Measurements from ENCODE around the gene B4GALNT4. TPM values are rescaled to one million over a fixed set of nuclear protein-coding genes. Genes with fewer than 3 reads are reported as not detected.
"Not testable (repeated sequence)": the region's sequence is repeated elsewhere in the genome, so short reads cannot be mapped to it uniquely, and the experiment has no call there.

Gene B4GALNT4
- total and polyA plus RNA-seq, 2 of the 4 experiments (the other 2 are of a cell fraction): 5.2 to 38.6 TPM

GRCh38 chr11:424232-424631 lies 54.9 kb downstream of the B4GALNT4 start:
- no peaks in the 10 kb centered on the region for H3K79me1 ChIP-seq (ENCODE audit: low read depth in 1 of 2, low read length in 2 of 2)
- ChIA-PET CTCF (no interaction called here), POLR2A (ENCODE audit: unreplicated experiment) (no interaction called here)
- no peak overlapping the region for H3K4me2 ChIP-seq (ENCODE audit: low read depth, low read length)
- H3K4ac ChIP-seq (ENCODE audit: low read depth, low read length): no peak overlapping the region
- no peak overlapping the region for H3K4me3 ChIP-seq (ENCODE audit: insufficient read depth, low read depth, low read length)
- H4K8ac ChIP-seq (ENCODE audit: low read depth in 2 of 2, low read length in 2 of 2): no peak overlapping the region
- no peaks in the 10 kb centered on the region for H3K9me3 ChIP-seq (ENCODE audit: control insufficient read depth, insufficient read depth, low read length)
- no peak overlapping the region for H4K5ac ChIP-seq (ENCODE audit: low read depth, low read length)
- dilution Hi-C loops (cut with HindIII; ENCODE audit: low sequenced_read_pairs, unreplicated experiment): no loop called here
- ATAC-seq (ENCODE audit: low read depth): no peak
- no peak overlapping the region for H2BK20ac ChIP-seq (ENCODE audit: low read depth, low read length)
- H3K4me1 ChIP-seq (ENCODE audit: control insufficient read depth, insufficient read depth, low read length): no peaks in the 10 kb centered on the region
- no peak overlapping the region for H2BK120ac ChIP-seq (ENCODE audit: low read depth, low read length)
- no peak for TF ChIP-seq MAFK (IDR thresholded peaks at IDR 0.05; ENCODE audit: low read depth, low read length)
- no peak for TF ChIP-seq RAD21 (IDR thresholded peaks at IDR 0.05; ENCODE audit: low read length)
- no peak for TF ChIP-seq POLR2A (IDR thresholded peaks at IDR 0.05; ENCODE audit: low read depth, low read length)
- no peak for TF ChIP-seq MAZ (IDR thresholded peaks at IDR 0.05; ENCODE audit: borderline replicate concordance, low read depth, low read length)
- TF ChIP-seq RCOR1 (IDR thresholded peaks at IDR 0.05; ENCODE audit: insufficient replicate concordance, low read length): no peak
- H3K18ac ChIP-seq (ENCODE audit: low read depth, low read length): no peak overlapping the region
- no peak overlapping the region for H2BK15ac ChIP-seq (ENCODE audit: low read depth, low read length)
- no peaks in the 10 kb centered on the region for H4K20me1 ChIP-seq (ENCODE audit: insufficient read depth, low read length)
- H3K27ac ChIP-seq (ENCODE audit: insufficient read depth, low read length): no peak overlapping the region
- H3K9me1 ChIP-seq (ENCODE audit: insufficient read depth, low read length): no peaks in the 10 kb centered on the region
- no peak overlapping the region for H2AK9ac ChIP-seq (replicated peaks; ENCODE audit: low read depth, low read length, poor library complexity)
- no peak for DNase-seq
- no peak overlapping the region for H2AFZ ChIP-seq (replicated peaks; ENCODE audit: low read length, poor library complexity)
- no TSS peak for BruUV-seq (replicated peaks)
- peaks cover 29% of the 10 kb centered on the region for H3K27me3 ChIP-seq (ENCODE audit: control insufficient read depth, insufficient read depth, low read length)
- H3K36me3 ChIP-seq (ENCODE audit: control insufficient read depth, insufficient read depth, low read length): no peaks in the 10 kb centered on the region
- H2BK5ac ChIP-seq (ENCODE audit: low read depth, low read length, poor library complexity, severe bottlenecking): no peak overlapping the region
- H3K14ac ChIP-seq (replicated peaks; ENCODE audit: low read depth, low read length): no peak overlapping the region
- H3K23ac ChIP-seq (ENCODE audit: low read depth, low read length): no peak overlapping the region
- H2AK5ac ChIP-seq (ENCODE audit: low read depth, low read length): no peak overlapping the region
- WGBS, 2 experiments (ENCODE audit: extremely low coverage in 2 of 2, insufficient read length in 1 of 2): 92% methylated on average over 2 of the region's 4 CpGs; no CpG with 5 or more reads in 1 of the 2 experiments
- H3K56ac ChIP-seq (ENCODE audit: extremely low read depth, insufficient read depth, low read length): no peak overlapping the region
- no peak overlapping the region for H4K91ac ChIP-seq (ENCODE audit: insufficient read depth, low read depth, low read length)
- in situ Hi-C loops (cut with MboI; ENCODE audit: low sequenced_read_pairs): no loop called here
- H3K9ac ChIP-seq (ENCODE audit: low read depth, low read length): no peak overlapping the region
- intact Hi-C loops (cut with micrococcal nuclease): no loop called here

- H2AK5ac ChIP-seq (ENCODE audit: low read depth, low read length); H3K27ac ChIP-seq (ENCODE audit: insufficient read depth, low read length); H4K8ac ChIP-seq (ENCODE audit: low read depth in 2 of 2, low read length in 2 of 2); H3K18ac ChIP-seq (ENCODE audit: low read depth, low read length); POLR2A ChIA-PET (ENCODE audit: unreplicated experiment); dilution Hi-C loops (cut with HindIII; ENCODE audit: low sequenced_read_pairs, unreplicated experiment); H4K91ac ChIP-seq (ENCODE audit: insufficient read depth, low read depth, low read length); H3K79me1 ChIP-seq (ENCODE audit: low read depth in 1 of 2, low read length in 2 of 2); H3K56ac ChIP-seq (ENCODE audit: extremely low read depth, insufficient read depth, low read length); BruUV-seq (replicated peaks); H3K9me1 ChIP-seq (ENCODE audit: insufficient read depth, low read length); ATAC-seq (ENCODE audit: low read depth); H2AK9ac ChIP-seq (replicated peaks; ENCODE audit: low read depth, low read length, poor library complexity); in situ Hi-C loops (cut with MboI; ENCODE audit: low sequenced_read_pairs); H3K23ac ChIP-seq (ENCODE audit: low read depth, low read length); H3K4me1 ChIP-seq (ENCODE audit: control insufficient read depth, insufficient read depth, low read length); H2BK15ac ChIP-seq (ENCODE audit: low read depth, low read length); intact Hi-C loops (cut with micrococcal nuclease); H3K14ac ChIP-seq (replicated peaks; ENCODE audit: low read depth, low read length); H3K9ac ChIP-seq (ENCODE audit: low read depth, low read length); H4K5ac ChIP-seq (ENCODE audit: low read depth, low read length); H2BK120ac ChIP-seq (ENCODE audit: low read depth, low read length); H4K20me1 ChIP-seq (ENCODE audit: insufficient read depth, low read length); H2BK5ac ChIP-seq (ENCODE audit: low read depth, low read length, poor library complexity, severe bottlenecking); CTCF ChIA-PET; DNase-seq; H2BK20ac ChIP-seq (ENCODE audit: low read depth, low read length); H2AFZ ChIP-seq (replicated peaks; ENCODE audit: low read length, poor library complexity); H3K36me3 ChIP-seq (ENCODE audit: control insufficient read depth, insufficient read depth, low read length); H3K4ac ChIP-seq (ENCODE audit: low read depth, low read length); H3K4me2 ChIP-seq (ENCODE audit: low read depth, low read length); H3K4me3 ChIP-seq (ENCODE audit: insufficient read depth, low read depth, low read length); H3K9me3 ChIP-seq (ENCODE audit: control insufficient read depth, insufficient read depth, low read length): not testable (repeated sequence)
- no CpG with 5 or more reads among the region's 45 CpGs for WGBS, 2 experiments (ENCODE audit: extremely low coverage in 2 of 2, insufficient read length in 1 of 2)
- H3K27me3 ChIP-seq (ENCODE audit: control insufficient read depth, insufficient read depth, low read length): peaks cover 26% of the 10 kb centered on the region
Measured at GRCh38 chr11:424766-425165, 55.5 kb downstream of the B4GALNT4 start.
